GM18517 (cell line): ENCODE results near the gene CKMT2.

ENCODE experiments used
- ATAC-seq: cut with Tn5 transposase; IDR thresholded peaks from one replicate; pipeline ENCODE4 v1.9.1; 2021; ENCODE audit warnings: mild to moderate bottlenecking, moderate library complexity; ENCODE audit not compliant: unreplicated experiment

CKMT2 gene

GRCh38 chr5:81233080-81233634, at the start of gene CKMT2:
CKMT2 (plus strand) TSS chr5:81233322; CDS start chr5:81251133, 17,811 bp downstream.
- ATAC-seq, result no peak

- no peak for ATAC-seq
Measured at GRCh38 chr5:81183811-81184748, 49.0 kb upstream of the CKMT2 start.

GRCh38 chr5:81184749-81185110, 48.4 kb upstream of the CKMT2 start:
- no peak for ATAC-seq

DNA sequence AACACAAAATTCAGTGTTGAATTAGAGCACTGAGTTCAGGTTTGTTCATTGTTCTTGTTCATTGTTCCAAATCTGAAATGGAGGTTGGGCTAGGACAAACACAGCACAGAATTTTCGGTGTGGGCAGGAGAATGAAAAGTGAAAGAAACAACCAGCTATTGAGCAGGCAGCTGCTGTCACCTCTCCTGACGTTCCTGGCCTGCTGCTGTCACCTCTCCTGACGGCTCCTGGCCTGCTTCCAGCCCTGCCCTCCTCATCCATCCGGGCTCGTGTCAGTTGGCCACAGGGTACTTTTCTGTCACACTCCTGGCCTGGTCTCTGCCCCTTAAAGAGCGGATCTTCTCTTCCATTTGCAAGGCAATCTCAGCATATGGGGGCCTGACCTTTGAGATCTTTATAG, 45.2 kb upstream of the CKMT2 start:
- no peak for ATAC-seq

GRCh38 chr5:81188962-81189361, 44.2 kb upstream of the CKMT2 start:
- ATAC-seq, result no peak

DNA sequence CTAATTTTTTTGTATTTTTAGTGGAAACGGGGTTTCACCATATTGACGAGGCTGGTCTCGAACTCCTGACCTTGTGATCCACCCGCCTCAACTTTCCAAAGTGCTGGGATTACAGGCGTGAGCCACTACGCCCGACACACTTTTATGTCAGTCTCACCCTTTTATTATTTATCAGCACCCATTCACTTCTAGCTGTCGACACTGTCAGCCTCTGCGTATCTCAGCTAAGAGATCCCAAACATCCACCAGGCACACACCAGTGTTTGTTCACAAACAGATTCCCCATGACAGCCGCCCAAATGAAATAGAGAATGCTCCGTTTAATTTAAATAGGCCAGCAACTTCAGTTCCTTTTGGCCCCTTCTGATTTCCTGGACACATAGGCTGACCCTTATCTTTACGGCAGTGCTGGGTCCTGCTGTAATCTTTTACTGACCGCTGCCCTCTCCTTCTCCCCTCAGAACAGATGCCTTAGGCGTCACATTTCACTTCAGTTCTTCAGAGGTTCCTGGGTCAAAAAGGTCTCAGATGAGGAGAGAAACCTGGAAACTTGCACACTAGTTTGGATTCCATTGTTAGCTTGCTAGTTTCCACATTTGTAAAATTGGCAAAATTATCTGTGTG, 43.1 kb upstream of the CKMT2 start:
- no peak for ATAC-seq

- no peak for ATAC-seq
Measured at GRCh38 chr5:81191726-81192372, 41.3 kb upstream of the CKMT2 start.

DNA sequence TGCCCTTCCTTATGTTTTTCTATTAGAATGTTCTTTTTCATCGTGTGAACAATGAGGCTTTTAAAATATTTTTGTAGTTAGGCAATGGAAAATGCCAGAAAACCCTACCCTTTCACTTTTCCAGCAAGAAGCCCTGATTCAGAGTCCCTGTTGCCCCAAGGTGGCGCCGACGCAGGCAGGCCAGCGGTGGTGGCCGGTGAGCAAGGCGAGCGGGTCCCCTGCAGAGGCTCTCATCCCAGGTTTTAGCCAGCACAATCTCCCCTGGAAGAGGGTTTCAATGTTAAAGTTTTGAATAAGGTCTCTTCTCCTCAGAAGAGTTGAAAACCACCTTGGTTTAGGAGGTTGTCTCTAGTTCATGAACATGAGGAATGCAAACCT, 40.8 kb upstream of the CKMT2 start:
- ATAC-seq, result no peak

DNA sequence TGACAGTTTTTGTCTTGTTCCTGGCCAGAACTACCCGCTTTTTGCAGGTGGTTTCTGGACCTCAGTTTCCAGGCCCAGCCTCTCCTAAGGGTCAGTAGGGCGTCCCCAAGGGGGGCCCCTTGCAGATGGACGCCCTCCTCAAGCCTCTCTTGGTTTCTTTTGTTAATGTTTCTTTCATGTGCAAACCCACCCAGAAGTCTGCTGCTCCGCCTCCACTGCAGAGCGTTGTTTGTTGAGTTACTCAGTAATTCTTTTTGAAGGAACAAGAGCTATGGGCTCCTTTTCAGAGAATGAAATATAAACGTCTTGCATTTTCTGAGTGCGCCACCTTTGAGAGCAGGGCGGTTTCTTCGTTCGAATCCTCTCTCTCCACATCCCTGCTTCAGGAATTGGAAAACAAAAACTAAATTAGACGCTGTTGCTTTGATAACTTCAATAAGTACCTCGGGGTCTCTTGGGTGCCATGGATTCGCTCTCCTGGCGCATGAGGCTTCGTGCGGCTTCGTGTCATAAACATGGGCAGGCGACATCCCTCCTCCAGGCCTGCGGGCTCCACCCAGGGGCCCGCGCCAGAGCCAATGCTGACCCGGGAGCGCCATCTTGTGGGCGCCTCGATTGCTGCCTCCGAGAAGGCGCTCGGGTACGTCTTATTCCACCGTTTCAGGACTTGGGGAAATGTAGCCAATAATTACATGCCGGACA, 38.3 kb upstream of the CKMT2 start:
- no peak for ATAC-seq

DNA sequence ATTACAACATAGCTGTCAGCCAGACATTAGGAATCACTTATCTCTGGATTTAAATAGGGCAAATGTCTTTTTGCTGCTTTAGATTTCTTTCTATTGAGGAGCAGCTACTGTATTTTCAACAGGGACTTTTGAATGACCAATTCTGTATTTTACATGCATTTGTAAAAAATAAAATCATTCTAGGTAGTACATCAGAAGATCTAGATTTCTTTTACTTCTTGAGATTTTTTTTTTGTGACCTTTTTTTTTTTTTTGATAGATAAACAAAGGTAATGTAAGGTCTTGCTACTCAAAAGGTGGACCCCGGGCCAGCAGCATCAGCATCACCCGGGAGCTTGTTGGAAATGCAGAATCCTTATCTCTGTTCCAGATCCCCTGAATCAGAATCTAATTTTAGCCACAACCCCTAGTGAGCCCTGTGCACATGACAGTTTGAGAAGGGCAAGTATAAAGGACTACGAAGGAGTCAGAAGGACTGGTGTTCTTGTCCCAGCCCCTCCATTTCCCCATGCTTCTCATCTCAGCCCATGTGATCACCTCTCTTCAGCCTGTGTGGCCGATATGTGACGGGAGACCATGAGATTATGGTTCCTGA, 37.7 kb upstream of the CKMT2 start:
- no peak for ATAC-seq

- no peak for ATAC-seq
Measured at GRCh38 chr5:81202655-81203054, 30.5 kb upstream of the CKMT2 start.

GRCh38 chr5:81203729-81204128, 29.4 kb upstream of the CKMT2 start:
- no peak for ATAC-seq

DNA sequence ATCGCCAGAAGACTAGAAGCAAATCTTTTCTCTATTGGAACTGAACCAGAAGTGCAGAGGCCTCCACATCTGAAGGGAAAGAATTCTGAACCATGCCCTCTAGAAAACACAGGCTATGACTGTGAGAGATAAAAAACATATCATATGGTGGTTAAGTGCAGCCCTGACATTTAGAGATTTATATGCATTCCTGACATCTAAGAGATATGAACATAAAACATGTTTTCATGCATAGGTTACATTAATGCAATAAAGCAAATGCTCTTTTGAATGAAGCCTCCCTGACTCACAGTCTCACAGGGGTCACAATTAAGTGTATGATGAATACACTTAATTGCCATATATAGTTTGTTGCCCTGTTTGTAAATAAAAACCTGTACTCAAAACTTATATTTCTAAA, 28.9 kb upstream of the CKMT2 start:
- no peak for ATAC-seq

DNA sequence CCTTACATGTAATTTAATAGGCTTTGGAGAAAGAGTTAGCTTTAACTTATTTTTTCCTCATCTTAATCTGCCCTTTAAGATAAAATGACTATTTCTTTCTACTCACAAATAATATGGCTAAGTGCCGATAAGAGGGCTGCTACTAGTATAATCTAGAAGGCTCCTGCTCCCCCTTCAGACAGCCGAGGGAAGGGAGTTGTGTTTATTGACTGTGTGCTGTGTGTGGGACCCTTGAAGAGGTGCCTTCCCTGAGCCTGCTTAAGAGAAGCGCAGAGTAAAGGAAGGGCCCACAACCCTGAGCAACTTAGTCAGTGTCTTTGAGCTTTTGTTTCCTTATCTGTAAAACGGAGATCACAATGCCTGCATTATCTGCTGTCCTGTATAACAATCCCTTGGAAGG, 28.1 kb upstream of the CKMT2 start:
- no peak for ATAC-seq

GRCh38 chr5:81207009-81207408, 26.1 kb upstream of the CKMT2 start:
- no peak for ATAC-seq

DNA sequence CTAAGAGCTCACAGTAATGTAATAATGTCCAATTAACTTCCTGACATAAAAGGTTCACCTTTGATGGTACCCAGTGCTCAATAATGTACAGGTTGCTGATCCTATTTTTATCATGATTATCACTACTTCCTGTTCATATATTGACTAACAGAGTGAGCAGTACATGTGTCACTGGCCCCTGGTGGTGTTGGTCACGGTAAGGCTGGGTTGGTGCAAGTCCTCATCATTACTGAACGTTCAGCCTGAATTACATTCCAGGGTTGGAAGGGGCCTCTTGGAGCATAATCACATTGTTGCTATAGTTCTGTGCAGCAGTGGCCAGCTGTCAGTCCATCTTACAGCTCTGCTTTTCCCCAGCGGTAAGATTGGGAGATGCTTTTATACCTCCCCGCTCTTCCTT, 24.2 kb upstream of the CKMT2 start:
- ATAC-seq, result no peak

GRCh38 chr5:81209386-81209785, 23.7 kb upstream of the CKMT2 start:
- ATAC-seq, result no peak

DNA sequence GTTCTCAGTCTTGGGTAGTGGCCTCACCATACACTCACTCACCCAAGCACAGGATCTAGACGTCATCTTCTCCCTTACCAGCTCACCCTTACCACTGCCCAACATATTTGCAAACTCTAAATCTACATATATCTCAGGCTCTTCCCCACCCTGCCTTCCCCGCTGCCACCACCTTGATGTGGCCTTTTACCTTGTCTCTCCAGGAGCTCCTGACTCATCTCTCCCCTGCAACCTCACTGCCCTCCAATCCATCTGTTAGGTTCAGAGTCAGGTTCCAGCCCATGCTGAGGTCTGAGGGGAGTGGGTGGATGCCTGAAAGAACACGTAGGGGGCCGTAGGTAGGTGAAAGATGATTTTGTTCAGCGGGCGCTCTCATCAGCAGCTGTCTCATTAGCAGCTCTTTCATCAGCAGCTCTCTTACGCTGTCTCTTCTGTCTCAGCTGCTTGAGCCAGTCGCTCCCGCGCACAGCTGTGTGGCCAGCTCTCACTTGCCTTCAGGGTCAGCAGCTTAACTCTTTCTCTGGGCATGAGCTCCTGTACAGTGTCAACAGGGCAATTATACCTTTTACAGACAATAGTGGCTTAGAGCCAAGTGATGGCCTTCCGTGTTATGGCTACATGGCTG, 23.1 kb upstream of the CKMT2 start:
- ATAC-seq, result no peak

DNA sequence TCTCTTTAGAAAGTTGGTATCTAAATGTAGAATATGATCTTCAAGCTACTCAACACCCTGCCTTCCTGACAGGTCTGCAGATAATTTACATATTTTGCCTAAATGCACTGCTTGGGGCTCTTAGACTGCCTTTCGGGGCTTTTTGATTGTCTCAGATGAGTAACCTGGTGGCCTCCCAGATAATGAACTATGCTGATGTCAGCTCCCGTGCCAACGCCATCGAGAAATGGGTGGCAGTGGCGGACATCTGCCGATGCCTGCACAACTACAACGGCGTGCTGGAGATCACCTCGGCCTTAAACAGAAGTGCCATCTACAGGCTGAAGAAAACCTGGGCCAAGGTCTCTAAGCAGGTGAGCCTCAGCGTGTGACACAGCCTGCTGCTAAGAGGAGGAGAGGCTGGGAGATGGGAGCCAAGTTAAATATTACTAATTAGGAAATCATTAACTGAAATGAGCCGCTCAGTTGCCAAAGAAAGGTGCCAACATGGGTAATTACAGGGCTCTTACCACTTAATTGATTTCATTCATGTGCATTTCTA, 20.8 kb upstream of the CKMT2 start:
- ATAC-seq, result peak; percentile 68

DNA sequence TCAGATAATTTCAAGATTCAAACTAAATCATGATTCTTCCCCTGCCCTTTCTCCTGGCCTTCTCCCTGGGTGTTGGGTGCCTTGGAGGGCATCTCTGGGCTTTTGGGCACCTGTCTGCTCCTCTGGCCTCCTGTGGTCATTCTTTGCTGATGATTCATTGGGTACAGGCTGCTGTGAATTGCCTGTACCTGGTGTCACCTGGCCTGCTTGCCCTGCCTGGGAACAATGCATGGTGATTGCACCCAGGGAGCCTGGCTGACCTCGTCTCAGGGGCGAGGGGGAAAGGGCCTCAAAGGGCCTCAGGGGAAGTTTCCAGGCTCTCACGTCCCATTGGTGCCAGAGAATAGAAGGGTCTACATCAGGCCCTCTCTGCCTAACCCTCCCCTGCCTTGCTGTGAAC, 20.1 kb upstream of the CKMT2 start:
- no peak for ATAC-seq
